Stimulated activated CD8-positive, alpha-beta memory T cell treated with anti-CD3 and anti-CD28 coated beads, Interleukin-15, amount 100 ng/mL, for 48 hours (primary cell): ENCODE data around the gene DEDD2.

Source experiments
- DNase-seq, 2 donors: peaks; one replicate each; pipeline ENCODE4 v3.0.0-alpha.2; 2020; ENCODE audit warnings: low read depth in 2 of 2

DEDD2 gene

GRCh38 chr19:42228641-42229040 is 11.2 kb upstream of the DEDD2 start:
- DNase-seq: no peak

DNA sequence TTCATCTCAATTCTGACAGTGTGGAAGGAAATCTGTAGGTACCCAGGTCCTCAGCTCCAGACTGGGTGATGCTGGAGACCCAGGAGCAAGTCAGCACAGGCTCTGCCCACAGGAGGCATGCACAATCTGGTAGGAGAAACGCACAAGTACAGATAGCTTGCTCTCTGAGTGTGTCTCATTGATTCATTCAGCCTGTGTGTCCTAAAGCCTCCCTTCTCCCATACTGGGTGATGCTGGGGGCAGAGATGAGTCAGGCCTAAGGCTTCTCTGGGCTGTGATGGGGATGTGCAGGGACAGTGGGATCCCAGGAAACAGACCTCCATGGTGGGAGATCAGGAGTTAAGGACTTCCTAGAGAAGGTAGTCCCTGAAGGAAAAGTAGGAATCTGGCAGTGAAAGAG is 9.4 kb upstream of the DEDD2 start:
- no peak for DNase-seq

DNA sequence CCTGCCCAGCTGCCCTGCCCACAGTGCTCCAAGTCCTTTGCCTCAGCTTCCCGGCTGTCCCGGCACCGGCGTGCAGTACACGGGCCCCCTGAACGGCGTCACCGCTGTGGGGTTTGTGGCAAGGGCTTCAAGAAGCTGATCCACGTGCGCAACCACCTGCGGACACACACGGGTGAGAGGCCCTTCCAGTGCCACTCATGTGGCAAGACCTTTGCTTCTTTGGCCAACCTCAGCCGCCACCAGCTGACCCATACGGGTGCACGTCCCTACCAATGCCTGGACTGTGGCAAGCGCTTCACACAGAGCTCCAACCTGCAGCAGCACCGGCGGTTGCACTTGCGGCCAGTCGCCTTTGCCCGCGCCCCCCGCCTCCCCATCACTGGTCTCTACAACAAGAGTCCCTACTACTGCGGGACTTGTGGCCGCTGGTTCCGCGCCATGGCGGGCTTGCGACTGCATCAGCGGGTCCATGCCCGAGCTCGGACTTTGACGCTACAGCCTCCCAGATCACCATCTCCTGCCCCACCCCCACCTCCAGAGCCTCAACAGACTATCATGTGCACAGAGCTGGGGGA is 8.3 kb upstream of the DEDD2 start:
- no peak for DNase-seq

GRCh38 chr19:42224940-42225717 is 7.7 kb upstream of the DEDD2 start:
- no peak for DNase-seq

DNA sequence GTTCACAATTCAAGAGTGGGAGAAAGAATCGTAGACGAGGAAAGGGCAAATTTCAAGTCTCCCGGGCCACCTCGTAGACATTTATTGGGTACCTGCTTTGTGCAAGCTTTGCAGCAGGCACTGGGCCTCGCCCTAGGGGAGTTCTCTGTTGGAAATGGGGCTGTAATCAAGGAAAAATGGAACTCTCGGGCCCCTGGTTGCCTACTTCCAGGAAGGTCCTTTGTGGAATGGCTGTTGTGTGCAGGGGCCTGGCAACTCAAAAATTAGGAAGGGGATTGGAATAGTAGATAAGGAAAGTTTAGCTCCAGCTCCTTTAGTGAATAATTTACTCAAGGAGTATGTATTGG is 3.2 kb upstream of the DEDD2 start:
- no peak for DNase-seq

DNA sequence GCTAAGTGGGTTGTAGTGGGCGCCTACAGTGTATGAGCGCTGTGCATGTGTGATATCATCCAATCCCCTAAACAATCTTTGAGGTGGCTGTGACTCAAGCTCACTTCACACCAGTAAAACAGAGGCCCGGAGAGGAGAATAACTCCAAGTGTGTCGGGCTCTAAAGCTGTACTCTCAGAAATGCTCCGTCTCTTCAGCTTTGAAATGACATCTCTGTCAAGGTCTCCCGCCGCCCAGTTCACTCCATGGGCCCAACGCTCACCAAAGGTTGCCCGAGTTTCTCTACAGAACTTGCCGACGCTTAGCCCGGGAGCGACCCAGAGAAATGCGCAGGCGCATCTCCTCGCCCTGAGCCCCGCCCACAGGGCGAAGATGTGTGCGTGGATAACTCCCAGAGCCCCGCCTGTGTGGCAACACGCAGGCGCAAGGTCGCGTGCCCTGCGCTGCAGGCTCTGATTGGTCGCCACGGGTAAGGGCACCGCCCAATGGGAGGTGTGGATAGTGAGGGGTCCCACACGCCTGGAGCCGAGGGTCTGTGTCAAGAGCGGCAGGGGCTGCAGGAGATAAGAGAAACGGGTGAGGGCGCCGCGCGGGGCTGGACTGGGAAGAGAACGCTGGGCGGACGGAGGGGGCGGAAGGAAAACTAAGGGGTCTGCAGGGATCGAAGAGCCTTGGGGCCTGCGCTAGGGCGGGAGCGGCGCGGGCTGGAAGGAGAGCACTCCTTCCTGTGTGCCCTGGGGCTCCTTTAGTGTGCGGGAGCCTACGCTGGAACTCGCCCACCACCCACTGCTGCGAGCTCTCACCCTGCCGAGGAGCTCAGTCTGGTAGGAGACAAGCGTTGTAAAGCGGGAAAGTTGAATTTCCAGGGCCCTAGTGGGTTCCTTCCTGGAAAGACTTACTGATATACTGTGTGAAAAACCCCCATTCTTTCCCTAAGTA is 2.6 kb upstream of the DEDD2 start, which contains the start of gene ZNF526:
Gene ZNF526, plus strand, starts transcription at position 501 of the 939 bp plus-strand sequence. CDS start 4,092 bp downstream, outside the sequence.
- peak; percentile 97 to 98 for DNase-seq

DNA sequence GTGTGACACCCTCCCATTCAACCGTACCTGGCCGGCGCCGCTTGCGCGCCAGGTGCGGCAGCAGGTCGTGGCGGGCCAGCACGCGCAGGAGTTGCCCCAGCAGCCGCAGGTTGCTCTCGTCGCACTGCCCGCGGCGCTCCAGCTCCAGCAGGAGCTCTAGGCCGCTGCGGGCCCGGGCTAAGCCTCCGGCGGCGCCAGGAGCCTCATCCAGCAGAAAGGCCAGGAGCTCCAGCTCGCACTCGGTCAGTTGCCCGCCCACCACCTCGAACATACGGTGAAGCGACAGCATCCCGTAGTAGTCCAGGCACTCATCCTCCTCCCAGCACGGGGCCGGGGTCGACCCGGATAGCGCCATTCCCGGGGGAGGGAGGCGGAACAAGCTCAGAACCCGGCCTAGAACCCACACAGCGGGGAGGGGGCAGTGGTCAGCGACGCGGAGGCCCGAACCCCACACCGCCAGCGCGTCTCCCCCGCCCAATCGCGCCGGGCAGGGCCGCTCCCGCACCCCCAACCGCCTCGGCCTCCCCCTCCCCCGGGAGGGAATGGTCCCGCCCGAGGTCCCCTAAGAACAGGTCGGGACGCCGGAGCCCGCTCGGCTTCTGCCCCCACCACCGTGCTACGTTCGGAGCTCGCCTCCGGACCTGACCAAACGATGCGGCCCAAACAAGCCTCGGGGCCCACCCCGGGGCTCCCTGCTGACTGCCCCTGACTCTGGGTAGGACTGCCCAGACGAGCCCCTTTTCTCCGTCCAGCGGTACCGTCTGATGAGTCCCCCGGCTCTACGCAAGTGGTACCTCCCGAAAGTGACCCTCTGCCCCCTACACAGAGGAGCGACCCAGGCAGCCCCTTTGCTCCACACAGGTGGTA is 591 bp downstream of the DEDD2 start:
- DNase-seq: no peak

DNA sequence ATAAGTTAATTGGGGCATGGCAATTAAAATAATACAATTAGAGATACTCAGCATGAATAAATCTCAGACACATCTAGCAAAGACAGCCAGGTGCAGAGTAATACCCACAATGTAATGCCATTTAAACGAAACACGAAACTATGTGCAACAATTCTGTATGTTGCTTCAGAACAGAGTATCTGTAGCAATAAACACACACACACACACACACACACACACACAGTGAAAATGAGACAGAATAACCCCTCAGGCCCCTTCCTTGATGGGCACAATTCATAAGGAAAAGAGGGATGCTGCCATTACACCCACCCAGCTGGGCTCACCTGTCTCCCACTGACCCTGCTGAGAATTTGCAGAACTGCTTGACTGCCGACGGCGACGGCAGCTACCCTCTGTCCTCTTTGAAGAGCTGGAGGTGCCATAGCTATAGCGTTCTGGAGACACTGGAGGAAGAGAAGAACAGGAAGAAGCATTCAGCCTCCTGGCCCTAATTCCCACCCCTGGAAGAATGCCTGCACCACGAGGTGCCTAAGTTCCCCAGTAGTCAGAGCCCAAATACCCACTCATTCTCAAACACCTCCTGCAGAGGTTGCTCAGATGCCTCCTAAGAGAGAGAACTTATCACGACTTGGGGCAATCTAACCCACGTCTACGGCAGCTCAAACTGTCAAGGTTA is 2.5 kb downstream of the DEDD2 start:
- no peak for DNase-seq

GRCh38 chr19:42212886-42213285 is 4.6 kb downstream of the DEDD2 start:
- DNase-seq: no peak

DNA sequence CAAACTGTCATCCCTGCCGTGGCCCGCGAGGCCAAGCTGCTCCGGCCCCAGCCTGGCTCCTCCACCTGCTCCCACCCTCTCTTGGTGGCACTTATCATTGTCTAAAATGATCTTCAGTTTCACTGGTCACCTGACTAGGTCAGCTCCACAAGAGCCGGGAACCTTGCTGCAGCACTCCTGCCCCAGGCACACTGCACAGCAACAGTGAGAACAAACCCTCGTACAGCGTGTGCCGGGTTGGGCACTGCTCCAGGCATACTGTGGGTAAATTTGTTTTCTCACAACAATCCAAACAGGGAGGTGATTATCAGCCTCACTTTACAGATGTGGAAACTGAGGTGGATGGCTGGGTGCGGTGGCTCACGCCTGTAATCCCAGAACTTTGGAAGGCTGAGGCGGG is 8.9 kb downstream of the DEDD2 start:
- no peak for DNase-seq

- DNase-seq: no peak
These were observed 9.7 kb downstream of the DEDD2 start for GRCh38 chr19:42207767-42208271.

DNA sequence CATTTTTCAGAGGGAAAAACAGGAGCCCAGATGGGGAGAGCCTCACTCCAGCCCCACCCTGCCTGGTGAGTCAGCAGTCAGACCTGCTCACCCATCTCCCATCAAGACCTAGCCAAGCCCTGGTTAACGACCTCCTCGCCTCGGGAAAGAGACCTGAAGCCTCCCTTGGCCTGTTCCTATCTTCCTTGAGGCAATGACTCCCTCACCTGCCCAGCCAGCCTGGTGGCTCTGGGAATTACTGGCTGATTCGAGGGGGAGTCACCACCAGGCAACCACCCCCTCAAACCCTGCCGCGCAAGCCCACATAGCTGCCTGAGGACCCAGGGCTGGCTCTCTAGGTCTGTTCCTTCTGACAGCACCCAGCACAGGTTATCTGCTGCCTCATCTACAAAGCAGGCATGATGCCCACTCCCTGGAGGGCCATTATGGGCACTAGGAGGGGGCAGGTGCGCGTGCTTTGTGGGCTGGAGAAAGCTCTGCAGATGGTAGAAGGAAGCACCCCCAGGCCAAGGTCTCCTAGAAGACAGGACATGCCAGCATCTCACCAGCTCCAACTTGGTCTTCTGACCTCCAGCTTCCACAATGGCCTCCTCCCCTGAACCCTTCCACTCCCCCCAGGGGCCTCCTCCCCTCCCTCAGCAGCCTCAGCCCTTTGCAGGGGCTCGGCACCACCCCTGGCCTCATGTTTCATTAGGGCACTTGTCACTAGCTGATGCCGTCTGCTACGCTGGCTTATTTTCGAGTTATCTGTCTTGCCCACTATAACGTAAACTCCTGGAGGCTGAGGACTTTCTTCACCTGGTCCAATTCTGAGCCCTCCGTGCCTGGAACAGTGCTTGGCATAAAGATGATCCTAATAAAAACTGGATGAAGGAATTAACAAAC is 10.4 kb downstream of the DEDD2 start:
- no peak for DNase-seq

DNA sequence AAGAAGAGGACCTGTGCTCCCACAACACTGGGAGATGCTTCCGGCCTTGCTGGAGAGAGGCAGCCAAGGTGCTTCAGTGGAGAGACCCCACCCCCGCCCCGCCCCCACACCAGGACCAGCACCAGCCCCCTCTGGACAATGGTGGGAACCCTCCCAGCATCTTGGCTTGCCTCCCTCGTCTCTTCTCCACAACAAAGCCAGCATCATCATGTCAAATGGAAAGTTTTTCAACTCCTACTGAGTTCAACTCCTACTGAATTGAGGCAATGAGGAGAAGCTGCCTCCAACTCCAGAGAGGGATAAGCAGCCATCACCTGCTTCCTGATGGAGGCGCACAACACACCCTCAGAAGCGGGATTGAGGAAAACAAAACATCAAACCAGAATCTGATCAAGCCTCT is 12.8 kb downstream of the DEDD2 start:
- no peak for DNase-seq

DNA sequence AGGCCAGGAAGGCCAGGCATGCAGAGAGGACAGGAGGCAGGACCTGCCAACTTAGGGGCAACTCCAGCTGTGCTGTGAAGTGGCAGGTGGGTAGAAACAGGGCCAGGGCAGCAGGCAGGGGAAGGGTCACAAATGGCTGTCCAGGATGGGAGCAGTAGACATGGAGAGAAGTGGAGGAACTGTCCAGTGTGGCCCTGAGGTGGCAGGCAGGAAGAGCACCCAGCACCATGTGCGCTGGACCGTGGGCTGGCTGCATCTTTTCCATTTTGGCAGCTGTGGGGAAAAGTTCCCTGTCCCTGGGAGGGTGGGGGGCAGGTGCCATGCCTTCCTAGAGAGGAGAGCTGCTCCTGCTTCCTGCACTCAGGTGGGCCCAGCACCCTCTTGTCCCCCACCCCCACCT is 13.8 kb downstream of the DEDD2 start:
- DNase-seq: no peak

GRCh38 chr19:42202290-42202880 is 15.1 kb downstream of the DEDD2 start:
- no peak for DNase-seq

DNA sequence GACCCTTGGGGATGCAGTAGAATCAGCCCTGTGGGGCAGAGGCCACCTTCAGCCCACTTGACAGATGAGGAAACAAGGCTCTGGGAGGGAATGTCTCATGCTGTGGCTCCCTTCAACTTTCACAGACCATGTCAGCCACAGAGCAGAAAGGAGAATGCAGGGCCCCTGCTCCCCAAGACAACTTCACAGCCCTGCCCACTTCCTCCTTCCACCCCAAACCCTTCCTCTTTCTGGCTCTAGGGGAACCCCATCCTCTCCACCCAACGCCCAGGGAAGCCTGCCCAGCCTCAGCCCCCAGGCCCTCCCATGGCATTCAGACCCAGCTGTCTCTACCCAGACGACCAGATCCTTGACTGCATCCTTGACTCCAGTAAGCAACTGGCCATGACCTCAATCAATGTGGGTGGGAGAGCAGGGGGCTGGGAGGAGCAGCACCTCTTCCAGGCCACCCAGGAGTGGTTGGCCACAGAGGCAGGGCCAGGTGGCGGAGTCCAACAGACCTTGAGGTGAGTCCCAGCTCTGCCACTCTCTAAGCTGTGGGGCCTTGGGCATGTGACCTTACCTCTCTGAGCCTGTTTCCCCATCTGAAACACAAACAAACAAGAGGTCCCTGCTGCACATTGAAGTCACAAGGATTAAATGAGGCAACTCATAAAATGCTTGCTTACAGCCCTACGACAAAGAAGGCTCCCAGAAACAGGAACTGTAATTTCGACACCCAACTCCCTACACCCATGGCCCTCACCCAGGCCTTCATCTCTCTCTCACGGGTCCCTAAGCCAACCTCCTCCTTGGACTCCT is 15.8 kb downstream of the DEDD2 start:
- DNase-seq: peak in 1 of 2 donors; percentile 28

DNA sequence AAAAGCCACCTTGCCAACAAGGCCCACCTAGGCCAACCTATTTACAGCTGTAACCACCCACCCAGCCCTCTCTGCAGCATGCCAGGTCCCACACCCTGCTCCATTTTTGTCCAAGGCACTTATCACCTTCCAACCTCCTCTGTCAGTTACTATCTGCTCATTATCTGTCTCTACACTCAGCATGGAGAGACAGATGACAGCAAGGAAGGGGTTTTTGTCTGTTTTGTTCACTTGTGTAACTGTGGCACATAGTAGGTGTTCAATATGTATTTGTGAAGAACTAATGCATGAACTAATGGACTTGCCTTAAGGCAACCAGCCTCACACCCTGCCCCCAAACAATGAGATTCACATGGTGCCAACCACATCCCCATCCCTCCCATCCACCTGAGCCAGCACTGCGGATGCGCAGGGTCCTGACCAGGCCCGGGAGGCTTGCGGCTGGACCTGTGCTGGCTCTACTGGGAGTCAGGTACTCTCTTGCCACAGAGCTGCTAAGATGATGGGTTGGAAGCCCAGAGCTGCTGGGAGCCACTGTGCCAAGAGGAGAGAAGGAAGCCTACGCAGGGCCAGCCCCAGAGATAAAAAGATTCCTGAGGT is 17.3 kb downstream of the DEDD2 start:
- no peak for DNase-seq
